Stimulated activated CD8-positive, alpha-beta memory T cell treated with anti-CD3 and anti-CD28 coated beads, Interleukin-15, amount 100 ng/mL, for 48 hours (primary cell): ENCODE data around the gene PPP1R9B.

Source experiments
- DNase-seq, 2 donors: peaks; one replicate each; pipeline ENCODE4 v3.0.0-alpha.2; 2020; ENCODE audit warnings: low read depth in 2 of 2

PPP1R9B gene

GRCh38 chr17:50150354-50151040 lies at the start of gene PPP1R9B:
TSS of gene PPP1R9B (minus strand) at chr17:50150677. CDS start at chr17:50150513, 164 bp downstream.
- DNase-seq: no peak

GRCh38 chr17:50199803-50200456 lies 49.5 kb upstream of the PPP1R9B start:
- DNase-seq: peak; percentile 43 to 57

GRCh38 chr17:50199211-50199802 lies 48.8 kb upstream of the PPP1R9B start:
- DNase-seq: no peak

- peak; percentile 24 to 29 for DNase-seq
Observed at GRCh38 chr17:50198026-50198669, 47.7 kb upstream of the PPP1R9B start.

- DNase-seq: no peak
Observed at GRCh38 chr17:50196826-50197225, 46.3 kb upstream of the PPP1R9B start.

- no peak for DNase-seq
Observed at GRCh38 chr17:50196036-50196435, 45.6 kb upstream of the PPP1R9B start.

GRCh38 chr17:50194934-50195865 lies 44.7 kb upstream of the PPP1R9B start:
- no peak for DNase-seq

- no peak for DNase-seq
Observed at GRCh38 chr17:50194140-50194933, 43.9 kb upstream of the PPP1R9B start.

- DNase-seq: no peak
Observed at GRCh38 chr17:50192618-50193291, 42.3 kb upstream of the PPP1R9B start.

- DNase-seq: no peak
Observed at GRCh38 chr17:50192144-50192617, 41.7 kb upstream of the PPP1R9B start.

GRCh38 chr17:50191359-50192143 lies 41.1 kb upstream of the PPP1R9B start:
- no peak for DNase-seq

GRCh38 chr17:50190603-50191358 lies 40.3 kb upstream of the PPP1R9B start:
- DNase-seq: no peak

GRCh38 chr17:50190293-50190602 lies 39.8 kb upstream of the PPP1R9B start:
- DNase-seq: no peak

GRCh38 chr17:50189550-50190292 lies 39.2 kb upstream of the PPP1R9B start:
- DNase-seq: no peak

- no peak for DNase-seq
Observed at GRCh38 chr17:50188921-50189549, 38.6 kb upstream of the PPP1R9B start.

- DNase-seq: no peak
Observed at GRCh38 chr17:50188531-50188920, 38.0 kb upstream of the PPP1R9B start.
